Measurements from ENCODE around the gene NOP58.
"Not testable (repeated sequence)": the region's sequence is repeated elsewhere in the genome, so short reads cannot be mapped to it uniquely, and the experiment has no call there.

The NOP58 gene

GRCh38 chr2:202299712-202300111 lies 34.1 kb downstream of the NOP58 start:
- FAIRE-seq (no peak), DNase-seq (ENCODE audit: low spot score) (no peak)

DNA sequence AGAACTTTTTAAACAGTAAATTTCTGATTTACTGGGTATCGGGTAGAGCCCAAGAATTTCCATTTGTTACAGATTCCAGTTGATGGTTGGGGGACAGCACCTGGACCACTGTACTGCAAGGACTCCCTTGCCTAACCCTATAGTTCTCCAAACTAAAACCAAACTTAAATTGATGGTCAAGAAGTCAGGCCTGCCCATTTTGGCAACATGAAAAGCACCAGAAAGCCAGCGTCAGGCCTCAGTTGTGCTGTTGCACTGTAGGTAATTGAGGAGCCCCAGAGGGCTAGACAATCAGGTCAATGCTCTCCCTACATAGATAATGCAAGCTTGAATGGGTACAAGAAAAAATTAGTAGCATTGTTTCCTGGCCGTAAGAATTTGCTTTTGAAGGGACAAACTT lies 40.5 kb downstream of the NOP58 start:
- no peak for FAIRE-seq

GRCh38 chr2:202307690-202308089 lies 42.1 kb downstream of the NOP58 start:
- FAIRE-seq (no peak), DNase-seq (ENCODE audit: low spot score) (no peak)

More for the DNA sequence above, 40.5 kb downstream of the NOP58 start:
- DNase-seq (ENCODE audit: low spot score), result no peak

DNA sequence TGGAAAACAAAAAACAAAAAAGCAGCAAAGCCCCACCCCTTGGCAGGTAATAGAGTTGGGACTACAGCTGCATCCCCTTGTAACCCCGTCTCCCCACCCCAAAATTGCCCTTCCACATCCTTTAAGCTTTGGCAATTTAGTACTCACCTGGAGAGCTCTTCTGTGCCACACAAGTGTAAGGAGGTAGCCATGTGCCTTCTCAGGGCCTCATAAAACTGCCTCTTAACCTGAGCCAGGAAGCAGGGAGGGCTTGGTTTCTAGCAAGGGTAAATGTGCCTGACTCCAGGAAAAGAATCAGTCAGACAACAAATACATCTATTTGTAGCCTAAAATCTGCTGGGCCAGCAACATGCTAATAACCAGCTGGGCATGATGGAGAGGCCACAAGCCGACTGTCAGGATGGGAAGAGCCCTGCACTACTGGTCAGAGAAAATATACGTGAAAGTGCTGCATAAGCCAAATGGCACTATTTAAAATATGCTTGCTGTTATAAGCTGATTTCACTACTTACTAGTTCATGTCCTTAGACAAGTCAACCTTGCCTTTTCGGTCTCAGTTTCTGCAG lies 46.3 kb downstream of the NOP58 start:
- no peak for DNase-seq (ENCODE audit: low spot score)
- no peak for FAIRE-seq

DNA sequence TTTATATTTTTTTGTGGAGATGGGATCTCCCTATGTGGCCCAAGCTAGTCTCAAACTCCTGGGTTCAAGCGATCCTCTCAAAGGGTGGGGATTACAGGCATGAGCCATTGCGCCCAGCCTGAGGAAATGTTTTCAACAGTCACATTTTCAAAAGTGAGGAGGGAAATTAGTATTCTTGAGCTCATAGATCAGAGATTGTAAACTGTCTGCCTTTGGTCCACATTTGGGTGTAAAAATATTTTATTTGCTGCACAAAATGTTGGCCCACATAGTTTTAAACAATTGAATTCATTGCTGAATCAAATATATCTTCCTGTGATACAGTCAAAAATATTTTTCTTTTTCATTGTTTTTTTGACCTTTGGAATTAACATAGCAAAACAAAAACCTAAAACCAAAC lies 48.6 kb downstream of the NOP58 start:
- no peak for DNase-seq (ENCODE audit: low spot score)
- no peak for FAIRE-seq

GRCh38 chr2:202317080-202317857 lies 51.7 kb downstream of the NOP58 start:
- peak; percentile 87 for FAIRE-seq
- DNase-seq (ENCODE audit: low spot score), result peak; percentile 73

DNA sequence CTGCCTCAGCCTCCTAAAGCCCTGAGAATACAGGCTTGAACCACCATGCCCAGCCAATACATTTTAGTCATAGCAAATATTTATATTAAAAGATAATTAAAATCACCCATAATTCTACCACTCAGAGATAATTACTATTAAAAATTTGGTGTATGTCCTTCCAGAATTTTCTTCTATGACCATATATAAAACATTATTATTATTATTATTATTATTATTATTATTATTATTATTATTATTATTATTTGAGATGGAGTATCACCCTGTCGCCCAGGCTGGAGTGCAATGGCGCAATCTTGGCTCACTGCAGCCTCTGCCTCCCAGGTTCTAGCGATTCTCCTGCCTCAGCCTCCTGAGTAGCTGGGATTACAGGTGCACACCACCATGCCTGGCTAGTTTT lies 54.8 kb downstream of the NOP58 start:
- not testable (repeated sequence) for FAIRE-seq; DNase-seq (ENCODE audit: low spot score)

DNA sequence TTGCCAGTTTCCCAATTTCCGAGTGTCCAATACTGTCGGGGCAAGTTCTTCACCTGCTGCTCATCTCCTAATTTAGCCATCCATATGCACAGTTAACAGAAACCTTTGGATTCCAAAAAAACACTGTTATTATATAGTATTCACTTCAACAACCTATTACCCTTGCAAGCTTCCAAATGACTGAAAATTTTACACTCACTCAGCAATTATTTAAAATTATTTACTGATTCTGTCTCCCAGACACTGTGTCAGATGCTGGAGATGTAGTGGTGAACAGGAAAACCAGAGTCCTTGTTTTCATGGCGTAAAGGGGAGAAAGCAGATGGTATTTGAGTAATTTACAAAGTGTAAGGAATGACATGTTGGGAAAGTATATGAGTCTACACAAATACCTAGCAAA lies 56.9 kb downstream of the NOP58 start:
- DNase-seq (ENCODE audit: low spot score) (no peak), FAIRE-seq (no peak)

- FAIRE-seq, result no peak
- DNase-seq (ENCODE audit: low spot score), result no peak
These were observed 62.3 kb downstream of the NOP58 start for GRCh38 chr2:202327858-202328257.

DNA sequence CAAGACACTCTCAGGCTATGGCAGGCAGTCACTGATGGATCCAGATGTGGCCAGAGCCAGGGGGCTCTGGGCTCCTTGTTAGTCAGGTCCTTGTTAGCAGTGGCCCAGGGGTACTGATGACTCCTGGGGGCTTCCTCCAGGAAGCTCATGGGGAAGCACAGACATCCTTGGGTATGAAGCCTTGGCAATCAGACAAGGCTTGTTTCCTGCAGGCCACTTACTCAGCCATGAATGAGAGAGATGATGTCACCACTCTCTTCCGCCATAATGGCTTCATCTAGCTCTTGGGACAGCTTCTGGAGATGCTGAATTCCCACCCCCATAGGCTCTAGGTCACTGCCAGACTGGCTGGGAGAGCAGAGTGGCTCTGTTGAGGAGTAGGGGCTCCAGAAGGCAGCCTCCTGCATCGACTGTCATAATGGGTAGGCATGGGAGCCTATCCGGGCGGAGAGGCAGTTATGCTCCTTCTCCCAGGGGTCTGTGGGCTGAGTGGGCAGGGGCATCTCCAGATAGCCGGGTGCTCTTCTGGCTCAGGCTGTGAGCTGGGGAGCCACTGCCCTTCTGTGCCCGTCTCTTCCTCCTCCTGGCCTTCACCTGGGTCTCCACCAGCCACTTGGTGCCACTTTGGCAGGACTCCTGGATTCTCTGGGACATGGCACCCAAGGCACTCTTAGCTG lies 70.4 kb downstream of the NOP58 start:
- DNase-seq (ENCODE audit: low spot score) (no peak), FAIRE-seq (no peak)

- DNase-seq (ENCODE audit: low spot score) (no peak), FAIRE-seq (no peak)
These were observed 71.6 kb downstream of the NOP58 start for GRCh38 chr2:202337151-202337550.

GRCh38 chr2:202337706-202338346 lies 72.3 kb downstream of the NOP58 start:
- FAIRE-seq (no peak), DNase-seq (ENCODE audit: low spot score) (no peak)

- DNase-seq (ENCODE audit: low spot score) (no peak), FAIRE-seq (no peak)
These were observed 73.7 kb downstream of the NOP58 start for GRCh38 chr2:202339071-202339870.

- DNase-seq (ENCODE audit: low spot score) (no peak), FAIRE-seq (no peak)
These were observed 78.6 kb downstream of the NOP58 start for GRCh38 chr2:202344178-202344577.

DNA sequence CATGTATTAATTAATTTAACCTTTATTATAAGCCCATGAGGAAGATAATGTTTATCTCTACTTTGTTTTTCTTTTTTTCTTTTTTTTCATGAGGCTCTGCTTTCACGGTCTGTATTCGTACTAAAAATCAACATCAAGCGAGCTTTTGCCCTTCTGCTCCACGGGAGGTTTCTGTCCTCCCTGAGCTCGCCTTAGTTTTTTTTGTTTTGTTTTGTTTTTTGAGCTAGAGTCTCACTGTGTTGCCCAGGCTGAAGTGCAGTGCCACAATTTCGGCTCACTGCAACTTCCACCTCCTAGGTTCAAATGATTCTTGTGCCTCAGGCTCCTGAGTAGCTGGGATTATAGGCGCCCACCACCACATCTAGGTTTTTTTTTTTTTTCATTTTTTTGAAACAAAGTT lies 80.6 kb downstream of the NOP58 start:
- DNase-seq (ENCODE audit: low spot score) (no peak), FAIRE-seq (no peak)
